HG02981 (cell line): ENCODE measurements around the gene DHX16.
"Not testable (repeated sequence)": the region's sequence is repeated elsewhere in the genome, so short reads cannot be mapped to it uniquely, and the experiment has no call there.

ENCODE experiments used
- ATAC-seq: cut with Tn5 transposase; IDR thresholded peaks from one replicate; pipeline ENCODE4 v1.9.1; 2021; ENCODE audit warnings: mild to moderate bottlenecking, moderate library complexity; ENCODE audit not compliant: unreplicated experiment

The DHX16 gene

GRCh38 chr6:30672445-30673253 lies at the start of gene DHX16:
DHX16 (minus strand) TSS chr6:30673006; CDS start chr6:30672841, 165 bp downstream.
- peak; percentile 69 for ATAC-seq

- ATAC-seq: not testable (repeated sequence)
These were observed 49.1 kb upstream of the DHX16 start for GRCh38 chr6:30722025-30722279.

GRCh38 chr6:30721198-30722024 lies 48.6 kb upstream of the DHX16 start:
- ATAC-seq: no peak

- ATAC-seq: no peak
These were observed 48.0 kb upstream of the DHX16 start for GRCh38 chr6:30720738-30721197.

GRCh38 chr6:30719791-30720737 lies 47.3 kb upstream of the DHX16 start, which contains the start of gene TUBB:
TUBB (plus strand) TSS chr6:30720352; CDS start chr6:30720507, 155 bp downstream.
- peak; percentile 37 for ATAC-seq

GRCh38 chr6:30719356-30719755 lies 46.5 kb upstream of the DHX16 start:
- ATAC-seq: no peak

GRCh38 chr6:30717845-30718720 lies 45.3 kb upstream of the DHX16 start:
- ATAC-seq: not testable (repeated sequence)

- peak; percentile 69 for ATAC-seq
These were observed 44.5 kb upstream of the DHX16 start, which contains the start of gene MDC1 for GRCh38 chr6:30717129-30717844. MDC1 (minus strand) TSS chr6:30717281; CDS start chr6:30715175, 2,106 bp downstream.

GRCh38 chr6:30716879-30717128 lies 44.0 kb upstream of the DHX16 start:
- ATAC-seq: no peak

GRCh38 chr6:30714263-30714662 lies 41.5 kb upstream of the DHX16 start:
- ATAC-seq: no peak

- ATAC-seq: no peak
These were observed 39.7 kb upstream of the DHX16 start for GRCh38 chr6:30712441-30712945.

- ATAC-seq: peak; percentile 51
These were observed 39.1 kb upstream of the DHX16 start for GRCh38 chr6:30711758-30712380.

GRCh38 chr6:30709101-30709868 lies 36.5 kb upstream of the DHX16 start:
- no peak for ATAC-seq

GRCh38 chr6:30707281-30707850 lies 34.6 kb upstream of the DHX16 start:
- no peak for ATAC-seq

GRCh38 chr6:30705620-30706019 lies 32.8 kb upstream of the DHX16 start:
- ATAC-seq: no peak

- ATAC-seq: no peak
These were observed 31.0 kb upstream of the DHX16 start for GRCh38 chr6:30703821-30704220.

- no peak for ATAC-seq
These were observed 30.2 kb upstream of the DHX16 start for GRCh38 chr6:30703011-30703410.

GRCh38 chr6:30700340-30700739 lies 27.5 kb upstream of the DHX16 start:
- no peak for ATAC-seq
